ENCODE data around the gene NFYC.

Gene NFYC

DNA sequence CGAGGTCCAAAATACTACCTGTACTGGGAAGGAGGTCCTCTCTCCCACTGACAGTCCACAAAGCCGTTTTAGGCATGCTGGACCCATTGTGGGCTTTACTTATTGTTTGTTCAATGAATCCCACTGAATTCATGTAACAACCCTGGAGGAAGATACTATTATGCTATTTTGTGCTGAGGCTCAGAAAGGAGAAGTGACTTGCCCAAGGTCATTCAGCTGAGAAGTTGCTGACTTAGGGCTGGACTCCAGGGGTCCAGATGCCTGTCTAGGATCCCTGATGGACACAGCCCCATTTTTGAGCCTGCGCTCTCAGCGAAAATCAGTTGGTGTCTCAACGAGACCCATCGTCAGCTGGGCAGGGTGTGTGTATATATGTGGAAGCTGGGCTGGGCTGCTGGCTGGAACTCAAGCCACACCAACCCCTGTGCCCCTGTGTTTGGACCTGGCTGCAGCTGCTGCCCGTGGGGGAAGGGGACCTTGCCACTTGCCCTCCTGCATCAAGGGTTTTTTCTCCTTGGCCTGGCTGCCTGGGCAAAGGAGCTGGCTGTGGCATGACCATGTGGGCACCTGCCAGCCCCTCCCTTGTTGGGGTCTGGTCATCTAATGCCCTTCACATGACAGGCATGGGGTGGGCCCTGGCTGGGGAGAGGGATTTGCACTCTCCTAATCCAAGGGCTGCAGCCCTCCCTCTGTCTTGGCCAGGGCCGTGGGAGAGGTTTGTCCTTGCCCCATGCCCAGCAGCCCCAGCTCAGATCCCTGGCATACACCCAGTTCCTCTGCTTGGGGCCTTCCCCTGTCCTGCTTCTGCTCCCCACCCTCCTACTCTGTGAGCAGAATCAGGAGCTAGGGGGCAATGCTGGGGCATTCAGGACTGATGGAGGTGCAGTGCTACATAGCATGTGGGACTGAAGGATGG is 107.1 kb downstream of the NFYC start:
- no peak for DNase-seq

DNA sequence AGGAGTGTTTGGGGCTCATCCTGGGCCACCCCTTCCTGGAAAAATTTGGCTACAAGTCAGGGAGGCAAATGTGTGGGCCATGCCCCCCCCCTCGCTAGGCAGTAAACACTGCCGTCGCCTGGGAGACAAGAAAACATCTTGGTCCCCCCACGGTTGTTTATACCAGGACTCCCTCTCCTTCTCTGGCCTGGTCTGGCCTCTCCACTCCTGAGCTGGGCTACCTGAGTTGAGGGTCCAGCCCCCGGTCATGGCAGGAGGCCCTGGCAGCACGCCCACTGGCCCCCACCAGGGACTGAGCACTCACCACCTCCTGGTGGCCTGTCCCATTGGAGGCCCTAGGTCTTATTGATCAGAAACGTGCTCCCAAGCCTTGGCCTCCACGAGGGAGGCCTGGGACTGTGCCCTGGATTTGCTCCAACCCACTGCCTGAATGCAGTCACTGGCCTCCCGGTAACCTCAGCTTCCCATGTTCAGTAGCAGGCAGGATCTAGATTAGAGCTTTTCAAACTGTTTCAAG is 107.9 kb downstream of the NFYC start:
- no peak for DNase-seq

DNA sequence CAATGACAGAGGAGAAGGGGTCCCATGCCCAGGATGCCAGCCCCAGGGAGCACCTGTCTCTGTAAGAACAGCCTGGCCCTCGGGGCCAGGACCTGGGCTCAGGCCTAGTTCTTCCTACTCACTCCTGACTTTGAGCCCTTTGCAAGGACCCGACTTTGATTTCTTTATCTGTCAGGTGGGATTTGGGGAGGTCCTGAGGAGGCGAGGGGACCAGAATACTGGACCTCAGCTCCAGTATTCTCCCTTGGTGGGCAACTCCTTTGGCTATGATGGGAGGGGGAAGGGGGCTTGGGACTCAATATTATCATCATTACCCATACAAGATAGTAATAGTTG is 110.2 kb downstream of the NFYC start:
- DNase-seq = no peak

DNA sequence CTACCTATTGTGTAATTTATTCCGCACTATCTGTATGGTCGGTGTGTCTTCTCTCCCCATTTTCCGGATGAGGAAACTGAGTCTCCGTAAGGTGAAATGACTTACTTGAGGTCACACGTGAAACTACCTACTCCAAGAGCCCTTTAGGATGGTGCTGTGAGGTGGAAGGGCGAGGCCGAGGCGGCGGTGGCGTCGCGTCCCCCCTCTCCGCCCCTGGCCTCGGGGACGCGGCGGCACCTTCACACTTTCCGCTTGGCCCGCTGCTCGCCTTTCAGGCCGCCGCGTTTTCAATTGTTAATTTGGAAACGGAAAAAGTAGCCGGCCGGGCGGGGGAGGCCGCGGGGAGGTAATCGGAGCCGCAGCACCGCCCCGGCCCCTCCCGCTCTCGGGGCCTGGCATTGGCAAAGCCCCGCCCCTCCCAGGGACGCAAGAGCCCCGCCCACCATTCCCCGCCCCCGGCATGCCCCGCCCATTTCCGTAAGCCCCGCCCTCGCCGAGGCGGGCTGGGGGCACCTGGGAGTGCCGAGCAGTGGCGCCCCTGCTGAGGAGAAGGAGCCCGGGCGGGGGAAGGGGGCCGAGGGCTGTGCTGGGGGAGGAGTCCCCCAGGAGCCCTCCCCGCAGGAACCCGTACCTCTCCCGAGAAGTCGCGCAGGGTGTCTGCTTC is 110.7 kb downstream of the NFYC start:
- DNase-seq = peak; percentile 82 to 88 (median 83)

DNA sequence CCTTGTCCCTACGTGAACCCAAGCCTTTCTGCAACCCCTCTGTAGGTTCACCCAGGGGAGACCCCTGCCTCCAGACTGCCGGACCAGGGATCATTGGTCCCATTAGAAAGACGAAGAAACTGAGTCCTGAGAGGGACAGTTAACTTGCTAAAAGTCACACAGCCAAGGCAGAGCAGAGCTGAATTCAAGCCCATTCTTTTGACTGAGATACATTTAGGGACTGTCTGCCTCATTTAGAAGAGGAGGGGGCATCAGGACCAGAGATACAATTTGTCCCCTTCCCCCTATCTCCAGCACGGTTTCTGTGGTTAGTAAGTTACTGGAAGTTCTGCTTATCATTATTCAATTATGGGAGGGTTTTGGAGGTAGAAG is 111.2 kb downstream of the NFYC start:
- DNase-seq = no peak

DNA sequence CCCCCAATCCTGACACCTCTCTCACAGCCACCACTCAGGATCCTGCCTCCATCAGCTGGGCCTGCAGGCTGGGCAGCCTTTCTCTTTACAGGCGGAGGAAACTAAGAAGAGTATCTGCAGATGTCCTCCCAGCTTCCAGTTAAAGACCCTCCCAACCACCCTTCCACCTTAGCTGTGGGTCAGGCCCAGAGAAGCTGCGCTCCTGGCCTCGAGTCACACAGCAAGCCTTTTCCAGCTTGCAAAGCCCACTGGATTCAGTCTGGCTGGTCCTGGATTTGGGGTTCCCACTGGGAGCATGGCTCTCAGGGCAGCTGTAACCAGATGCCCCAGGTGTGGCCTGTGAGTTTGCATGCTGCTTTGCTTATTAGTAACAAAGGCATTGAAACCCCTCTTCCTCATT is 111.9 kb downstream of the NFYC start:
- no peak for DNase-seq

DNA sequence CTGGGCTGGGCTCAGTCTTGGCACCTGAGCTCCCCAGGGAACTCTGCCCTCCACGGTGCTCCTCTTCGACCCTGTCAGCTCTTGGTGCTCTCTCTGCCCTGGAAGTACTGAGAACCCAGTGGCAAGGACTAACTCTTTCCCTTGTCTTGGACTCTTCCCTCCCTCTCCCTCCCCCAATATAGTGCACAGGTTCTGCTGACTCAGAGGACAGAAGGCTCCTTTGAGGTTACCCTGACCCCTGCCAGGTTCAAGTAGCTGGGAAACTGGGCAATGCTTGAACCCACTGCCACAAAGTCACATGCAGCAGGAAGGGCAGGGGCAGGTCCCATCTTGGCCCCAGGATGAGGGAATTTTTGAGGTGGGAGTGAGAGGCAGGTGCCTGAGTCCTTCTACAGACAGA is 112.4 kb downstream of the NFYC start:
- DNase-seq = no peak

DNA sequence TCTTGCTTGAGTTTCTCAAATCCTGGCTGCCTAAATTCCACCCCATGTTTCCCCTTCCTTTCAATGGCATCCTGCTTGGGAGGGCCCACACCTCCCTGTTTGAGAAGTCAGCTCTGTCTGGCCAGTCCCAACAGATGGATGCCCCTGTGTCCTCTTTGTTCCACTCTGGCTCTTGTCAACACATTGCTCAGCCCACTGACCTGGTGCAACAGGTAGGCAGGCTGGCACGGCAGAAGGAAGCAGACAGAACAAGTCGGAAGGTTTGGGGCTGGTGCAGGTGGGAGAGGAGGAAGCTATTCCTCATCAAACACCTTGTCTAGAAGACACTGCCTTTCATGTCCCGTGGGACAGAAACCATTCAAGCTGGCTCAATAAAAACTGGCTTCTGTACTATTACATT is 114.7 kb downstream of the NFYC start:
- no peak for DNase-seq

DNA sequence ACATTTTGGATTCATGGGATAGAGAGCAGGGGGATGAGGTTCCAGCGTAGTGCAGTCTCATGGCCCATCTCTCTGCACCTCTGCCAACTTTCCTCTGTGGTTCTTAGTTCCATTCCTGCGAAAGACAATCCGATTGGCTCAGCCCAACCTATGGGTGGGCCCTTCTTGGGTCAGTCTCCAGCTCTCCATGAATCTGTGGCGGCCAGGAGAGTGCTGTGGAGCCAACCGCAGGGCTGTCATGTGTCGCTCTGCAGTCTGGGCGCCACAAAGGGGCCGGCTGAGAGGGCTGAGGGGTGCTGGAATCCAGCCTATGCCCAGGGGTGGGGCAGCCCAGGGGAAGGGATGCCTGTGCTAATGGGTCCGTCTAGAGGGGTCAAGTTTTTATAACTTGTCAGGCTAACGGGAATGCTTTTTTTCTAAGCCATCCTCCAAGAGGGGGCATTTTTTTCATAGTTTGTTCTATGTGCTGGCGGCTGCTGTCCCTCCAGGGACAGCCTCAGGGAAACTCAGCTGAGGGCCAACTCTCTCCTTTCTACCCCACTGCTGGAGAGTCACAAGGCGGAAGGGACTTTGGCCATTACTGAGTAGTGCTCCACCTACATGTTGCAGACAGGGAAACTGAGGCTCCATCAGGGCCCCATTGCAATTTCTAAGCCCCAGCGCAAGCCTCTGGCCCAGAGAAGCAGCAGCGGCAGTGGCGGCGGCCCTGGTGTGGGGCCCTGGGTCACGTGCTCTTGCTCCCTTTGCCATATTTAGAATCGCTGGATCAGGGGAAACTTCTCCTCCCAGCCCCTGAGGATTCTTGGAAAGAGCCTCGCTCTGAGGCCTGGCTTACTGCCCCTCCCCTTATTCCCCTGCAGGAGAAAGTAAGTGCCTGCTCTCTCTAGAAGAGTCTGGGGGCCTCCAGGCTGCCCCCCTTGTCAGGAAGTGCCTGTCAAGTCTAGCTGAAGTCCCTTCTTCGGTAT is 115.5 kb downstream of the NFYC start:
- DNase-seq = no peak

DNA sequence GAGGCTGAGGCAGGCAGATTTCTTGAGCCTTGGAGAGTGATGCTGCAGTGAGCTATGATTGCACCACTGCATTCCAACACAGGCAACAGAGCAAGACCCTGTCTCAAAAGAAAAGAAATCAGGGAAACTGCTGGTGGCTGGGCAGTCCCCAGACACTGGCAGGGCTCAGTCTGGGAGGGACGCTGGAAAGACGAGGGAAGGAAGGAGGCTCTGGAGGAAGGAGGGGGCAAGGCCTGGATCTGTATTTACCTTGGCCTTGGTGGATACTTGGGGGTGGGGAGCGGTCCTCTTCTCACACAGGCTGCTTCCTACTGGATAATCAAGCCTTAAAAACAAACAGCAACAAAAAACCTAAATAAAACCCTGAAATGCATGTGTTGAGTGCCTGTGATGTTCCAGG is 116.5 kb downstream of the NFYC start:
- no peak for DNase-seq

DNA sequence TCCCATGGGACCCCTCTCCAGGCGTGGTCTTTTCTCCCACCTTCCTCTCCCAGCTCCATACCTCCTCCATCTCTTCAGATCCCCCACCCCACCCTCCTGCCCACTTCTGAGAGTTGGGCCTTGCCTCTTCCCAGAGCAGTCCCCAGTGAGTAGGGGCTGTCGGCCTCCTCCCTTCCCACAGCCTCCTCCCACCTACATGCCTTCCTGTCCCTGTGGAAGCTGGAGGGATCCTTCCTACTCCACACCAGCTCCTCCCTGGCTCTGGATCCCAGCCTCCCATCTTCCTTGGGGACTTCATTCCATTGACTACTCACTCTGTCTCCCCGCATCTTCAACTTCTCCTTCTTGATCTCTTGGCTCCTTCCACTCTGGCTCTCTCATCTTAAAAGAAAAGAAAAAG is 116.9 kb downstream of the NFYC start:
- no peak for DNase-seq

DNA sequence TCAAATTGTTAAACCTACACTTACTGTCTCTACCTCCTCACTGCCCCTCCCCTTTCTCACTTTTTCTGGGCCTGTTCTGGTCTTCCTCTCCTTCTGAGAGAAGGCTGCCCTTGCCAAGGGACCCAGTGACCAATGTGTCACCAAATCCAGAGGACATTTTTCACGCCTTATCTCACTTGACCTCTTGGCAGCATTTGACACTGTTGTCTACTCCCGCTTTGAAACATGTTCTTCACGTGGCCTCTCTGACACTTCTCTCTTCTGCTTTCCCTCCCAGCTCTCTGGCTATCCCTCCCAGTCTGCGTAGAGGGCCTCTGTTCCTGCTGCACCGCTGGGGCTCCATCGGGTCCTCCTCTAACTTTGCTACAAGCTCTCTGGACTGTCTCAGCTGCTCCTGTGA is 117.4 kb downstream of the NFYC start:
- DNase-seq = no peak

DNA sequence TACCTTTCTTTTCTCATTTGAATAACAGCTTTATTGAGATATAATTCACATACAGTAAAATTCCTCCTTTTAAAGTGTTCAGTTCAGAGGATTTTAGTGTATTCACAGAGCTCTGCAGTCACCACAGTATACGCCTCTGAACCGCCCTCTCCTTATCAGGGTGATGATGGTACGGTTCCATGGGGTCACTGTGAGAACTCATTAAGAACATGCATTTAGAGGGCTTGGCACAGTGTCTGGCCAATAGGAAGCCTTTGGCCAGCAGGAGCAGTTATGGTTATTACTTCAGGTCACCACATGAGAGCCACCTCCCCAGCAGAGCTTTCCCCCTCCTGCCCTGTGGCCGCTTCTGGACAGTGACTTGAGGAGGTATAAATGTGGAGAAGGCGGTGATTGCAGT is 119.4 kb downstream of the NFYC start:
- DNase-seq = no peak

DNA sequence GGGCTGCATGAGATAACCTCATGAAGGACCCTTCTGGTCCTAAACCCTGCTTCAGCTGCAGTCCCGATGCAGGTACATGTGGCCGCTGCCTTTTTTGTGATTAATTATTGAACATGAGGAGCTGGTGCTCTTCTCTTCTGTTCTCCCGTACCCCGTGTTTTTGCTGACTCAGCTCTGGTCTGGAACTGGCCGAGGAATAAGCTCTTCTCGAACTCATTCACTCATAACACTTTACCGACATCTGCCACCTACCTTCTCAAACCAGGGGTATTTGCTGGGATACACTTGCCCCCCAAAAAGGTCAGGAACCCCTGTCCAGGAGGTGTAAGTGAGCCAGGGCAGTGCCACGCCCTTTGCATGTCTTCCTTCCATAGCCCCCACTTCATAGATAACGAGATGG is 123.9 kb downstream of the NFYC start:
- DNase-seq = no peak

DNA sequence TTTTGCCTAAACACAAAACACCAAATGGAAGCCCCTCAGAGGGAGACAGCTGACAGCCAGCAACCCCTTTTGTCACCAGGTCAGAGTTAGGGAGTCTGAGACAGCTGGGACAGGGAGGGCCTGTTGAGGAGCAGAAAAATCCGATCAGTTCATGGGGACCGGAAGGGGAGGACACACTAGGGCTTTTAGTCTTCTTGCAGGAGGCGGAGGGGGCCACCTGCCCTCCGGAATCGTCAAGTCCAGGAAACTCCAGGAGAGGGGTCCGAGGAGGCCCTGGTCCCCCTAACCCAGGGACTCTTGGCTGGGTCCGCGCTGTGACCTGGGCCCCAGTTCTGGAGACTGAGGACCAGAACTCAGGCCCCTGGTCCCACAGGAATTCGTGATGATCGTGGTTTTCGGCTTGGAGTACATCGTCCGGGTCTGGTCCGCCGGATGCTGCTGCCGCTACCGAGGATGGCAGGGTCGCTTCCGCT is 126.3 kb downstream of the NFYC start:
- DNase-seq = no peak

DNA sequence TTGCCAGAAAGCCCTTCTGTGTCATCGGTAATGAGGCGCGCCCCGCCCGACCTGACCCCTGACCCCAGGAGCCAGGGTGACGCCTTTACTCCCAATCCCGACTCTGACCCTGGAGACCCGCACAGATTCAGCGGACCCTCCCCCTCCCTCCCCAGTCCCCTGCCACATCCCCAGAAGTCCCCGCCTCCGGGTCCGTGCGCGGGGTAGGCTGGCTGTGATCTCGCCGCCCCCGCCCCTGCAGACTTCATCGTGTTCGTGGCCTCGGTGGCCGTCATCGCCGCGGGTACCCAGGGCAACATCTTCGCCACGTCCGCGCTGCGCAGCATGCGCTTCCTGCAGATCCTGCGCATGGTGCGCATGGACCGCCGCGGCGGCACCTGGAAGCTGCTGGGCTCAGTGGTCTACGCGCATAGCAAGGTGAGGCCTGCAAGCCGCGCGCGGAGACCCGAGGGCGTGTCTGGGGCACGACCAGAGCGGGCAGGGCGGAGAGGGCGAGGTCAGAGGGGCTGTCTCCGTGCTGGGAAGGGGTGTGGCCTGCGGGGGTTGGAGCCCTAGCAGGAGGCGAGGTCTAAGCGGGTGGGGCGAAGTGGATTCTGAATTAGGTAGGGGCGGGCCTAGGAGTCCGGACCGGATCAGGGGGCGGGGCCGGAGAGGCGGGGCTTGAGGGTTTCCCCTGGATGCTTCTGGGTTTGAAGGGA is 126.9 kb downstream of the NFYC start:
- peak; percentile 81 to 91 (median 87) for DNase-seq

DNA sequence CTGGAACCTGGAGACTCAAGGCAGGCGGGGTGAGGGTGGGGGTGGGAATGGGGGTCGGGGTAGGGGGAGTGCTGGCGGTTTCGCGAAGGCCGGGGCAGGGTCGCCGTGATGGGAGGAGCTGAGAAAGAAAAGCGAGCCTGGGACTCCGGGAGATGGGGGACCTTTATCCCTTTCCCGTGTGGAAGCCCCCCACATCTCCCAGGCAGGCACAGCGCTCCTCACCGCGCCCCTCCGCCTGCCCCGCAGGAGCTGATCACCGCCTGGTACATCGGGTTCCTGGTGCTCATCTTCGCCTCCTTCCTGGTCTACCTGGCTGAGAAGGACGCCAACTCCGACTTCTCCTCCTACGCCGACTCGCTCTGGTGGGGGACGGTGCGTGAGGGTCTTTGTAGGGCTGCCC is 127.6 kb downstream of the NFYC start:
- DNase-seq = no peak

DNA sequence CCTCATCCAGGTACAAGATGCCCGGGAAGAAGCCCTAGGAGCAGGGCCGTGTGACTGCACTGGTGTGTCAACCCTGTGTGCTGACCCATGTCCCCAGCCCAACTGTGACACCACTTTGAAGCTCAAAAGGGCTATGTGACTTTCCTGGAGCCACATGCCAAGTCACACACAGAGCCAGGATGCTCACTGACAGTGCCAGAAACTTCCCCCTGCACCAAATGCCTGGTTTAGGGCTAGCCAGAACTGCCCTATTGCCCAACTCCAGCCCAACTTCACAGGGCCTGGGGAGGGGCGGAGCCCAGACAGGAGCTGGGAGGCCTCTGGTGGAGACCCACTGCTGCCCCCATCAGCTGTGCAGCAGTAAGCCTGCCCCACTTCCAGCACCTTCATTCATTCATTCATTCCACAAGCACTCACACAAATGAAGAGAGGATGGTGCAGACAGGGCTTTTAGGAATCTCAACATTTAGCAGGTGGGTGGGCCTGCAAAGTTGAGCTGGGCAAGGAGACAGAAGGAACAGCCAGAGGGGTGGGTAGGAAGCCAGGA is 128.8 kb downstream of the NFYC start:
- DNase-seq = no peak
